Inflammatory macrophage treated with lipopolysaccharide for 1 hour (primary cell): ENCODE measurements around the gene LURAP1L.

ENCODE experiments used
- DNase-seq, 2 donors: peaks; one replicate each; pipeline ENCODE4 v3.0.0-alpha.2; 2020 to 2022

LURAP1L gene

DNA sequence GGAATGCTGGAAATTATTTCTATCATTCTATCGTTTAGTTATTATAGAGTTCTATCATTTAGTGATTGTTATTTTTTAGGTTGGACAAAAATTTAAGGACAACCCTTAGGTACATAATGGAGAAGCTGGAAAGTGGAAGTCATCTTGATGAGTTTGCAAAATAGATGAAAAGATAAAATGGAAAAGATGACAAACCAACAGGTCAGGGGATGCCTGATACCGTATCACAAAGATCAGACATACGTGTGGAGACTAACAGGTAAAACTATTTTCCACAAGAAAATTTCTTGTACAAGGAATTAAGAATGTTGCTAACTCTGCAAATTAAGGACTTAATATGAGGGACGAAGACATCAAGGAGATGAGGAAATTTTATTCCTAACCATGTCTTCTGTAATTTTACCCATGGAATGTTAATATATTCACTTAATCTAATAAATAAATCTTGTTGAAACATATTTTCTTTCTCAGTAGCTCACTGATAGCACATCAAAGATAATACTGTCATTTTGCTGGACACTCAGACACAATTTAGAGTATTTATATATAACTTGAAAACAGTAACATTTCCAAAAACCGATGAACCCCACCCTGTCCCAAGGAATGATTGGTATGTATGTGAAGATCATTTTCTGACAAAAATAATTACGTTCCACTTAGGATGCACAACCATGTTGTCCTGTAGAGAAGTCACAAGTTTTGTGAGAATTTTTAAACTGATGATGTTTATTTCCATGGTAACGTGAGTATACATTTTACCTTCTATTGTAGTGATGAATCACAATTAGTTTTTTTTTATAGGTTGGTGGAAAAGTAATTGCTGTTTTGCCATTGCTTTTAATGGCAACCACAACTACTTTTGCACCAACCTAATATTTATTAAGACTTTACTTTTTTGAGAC, 2.6 kb downstream of the LURAP1L start:
- DNase-seq, result no peak

DNA sequence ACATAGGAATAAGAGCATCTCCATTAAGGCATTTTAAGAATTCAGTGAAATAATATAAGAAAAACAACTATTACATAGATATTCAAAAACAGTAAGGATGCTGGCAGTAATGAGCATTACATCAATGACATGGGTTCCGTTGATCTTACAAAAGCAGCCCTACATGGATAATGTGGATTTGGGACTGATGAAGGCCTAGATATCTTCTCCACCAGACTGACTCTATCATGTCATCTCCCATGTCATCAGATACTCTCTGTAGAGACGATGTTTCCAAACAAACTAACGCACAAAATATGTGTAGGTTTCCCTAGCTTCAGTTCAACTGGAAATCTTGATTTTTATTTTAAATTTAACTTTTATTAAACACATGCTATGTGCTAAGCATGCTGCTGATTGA, 3.6 kb downstream of the LURAP1L start:
- no peak for DNase-seq

DNA sequence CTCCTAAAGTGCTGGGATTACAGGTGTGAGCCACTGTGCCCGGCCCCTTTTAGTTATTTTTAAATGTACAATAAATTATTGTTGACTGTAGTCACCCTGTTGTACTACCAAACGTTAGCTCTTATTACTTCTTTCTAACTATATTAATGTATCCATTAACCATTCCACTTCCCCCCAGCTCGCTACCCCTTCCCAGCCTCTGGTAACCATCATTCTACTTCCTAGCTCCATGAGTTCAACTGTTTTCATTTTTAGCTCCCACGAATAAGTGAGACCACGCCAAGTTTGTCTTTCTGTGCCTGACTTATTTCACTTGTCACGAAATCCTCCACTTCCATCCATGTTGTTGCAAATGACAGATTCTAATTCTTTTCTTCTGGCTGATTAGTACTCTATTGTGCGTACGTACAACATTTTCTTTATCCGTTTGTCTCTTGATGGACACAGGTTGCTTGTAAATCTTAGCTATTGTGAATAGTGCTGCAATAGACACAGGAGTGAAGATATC, 6.5 kb downstream of the LURAP1L start:
- no peak for DNase-seq

DNA sequence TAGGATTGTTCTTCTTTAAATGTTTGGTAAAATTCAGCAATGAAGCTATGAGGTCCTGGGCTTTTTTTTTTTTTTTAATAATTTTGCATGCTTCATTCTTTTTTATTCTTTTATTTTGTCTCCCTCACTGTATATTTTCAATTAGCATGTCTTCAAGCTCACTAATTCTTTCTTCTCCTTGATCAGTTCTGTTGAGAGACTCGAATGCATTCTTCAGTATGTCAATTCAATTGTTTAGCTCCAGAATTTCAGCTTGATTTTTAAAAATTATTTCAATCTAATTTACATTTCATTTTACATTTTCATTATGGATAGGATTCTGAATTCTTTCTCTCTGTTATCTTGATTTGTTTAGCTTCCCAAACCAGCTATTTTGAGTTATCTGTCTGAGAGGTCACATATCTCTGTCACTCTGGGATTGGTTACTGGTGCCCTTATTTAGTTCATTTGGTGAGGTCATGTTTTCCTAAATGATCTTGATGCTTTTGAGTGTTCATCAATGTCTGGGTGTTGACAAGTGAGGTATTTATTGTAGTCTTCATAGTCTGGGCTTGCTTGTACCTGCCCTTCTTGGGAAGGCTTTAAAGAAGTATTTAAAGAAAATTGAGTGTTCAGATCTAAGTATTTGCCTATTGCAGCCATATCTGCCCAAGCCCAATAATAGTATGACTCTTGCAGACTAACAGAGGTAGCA, 9.1 kb downstream of the LURAP1L start:
- no peak for DNase-seq

DNA sequence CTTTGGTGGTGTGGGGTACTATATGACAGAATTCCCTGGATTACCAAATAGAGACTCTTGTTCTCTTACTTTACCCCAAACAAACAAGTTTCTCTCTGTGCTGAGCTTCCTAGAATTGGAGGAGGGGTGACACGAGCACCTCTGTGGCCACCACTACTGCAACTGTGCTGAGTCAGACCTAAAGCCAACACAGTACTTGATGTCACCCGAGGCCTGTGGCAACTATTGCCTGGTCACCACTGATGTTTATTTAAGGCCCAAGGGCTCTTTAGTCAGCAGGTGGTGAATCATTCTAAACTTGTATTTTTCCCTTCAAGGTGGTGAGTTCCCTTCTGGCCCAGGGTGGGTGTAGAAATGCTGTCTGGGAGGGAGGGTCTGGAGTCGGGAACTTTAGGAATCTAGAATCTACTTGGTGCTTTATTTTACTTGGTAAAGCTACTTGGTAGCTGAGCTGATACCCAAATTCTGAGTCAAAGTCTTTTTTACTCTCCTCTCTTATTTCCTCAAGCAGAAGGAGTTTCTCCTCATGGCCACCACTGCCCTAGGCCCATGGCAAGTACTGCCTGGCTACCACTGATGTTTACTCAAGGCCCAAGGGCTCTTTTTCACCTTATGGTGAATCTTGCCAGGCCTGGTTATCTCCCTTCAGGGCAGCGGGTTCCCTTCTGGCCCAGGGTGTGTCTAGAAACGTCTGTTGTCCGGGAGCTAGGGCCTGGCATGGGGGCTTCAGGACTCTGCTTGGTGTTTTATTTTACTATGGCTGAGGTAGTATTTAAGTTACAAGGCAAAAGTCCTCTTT, 9.8 kb downstream of the LURAP1L start:
- DNase-seq, result no peak

DNA sequence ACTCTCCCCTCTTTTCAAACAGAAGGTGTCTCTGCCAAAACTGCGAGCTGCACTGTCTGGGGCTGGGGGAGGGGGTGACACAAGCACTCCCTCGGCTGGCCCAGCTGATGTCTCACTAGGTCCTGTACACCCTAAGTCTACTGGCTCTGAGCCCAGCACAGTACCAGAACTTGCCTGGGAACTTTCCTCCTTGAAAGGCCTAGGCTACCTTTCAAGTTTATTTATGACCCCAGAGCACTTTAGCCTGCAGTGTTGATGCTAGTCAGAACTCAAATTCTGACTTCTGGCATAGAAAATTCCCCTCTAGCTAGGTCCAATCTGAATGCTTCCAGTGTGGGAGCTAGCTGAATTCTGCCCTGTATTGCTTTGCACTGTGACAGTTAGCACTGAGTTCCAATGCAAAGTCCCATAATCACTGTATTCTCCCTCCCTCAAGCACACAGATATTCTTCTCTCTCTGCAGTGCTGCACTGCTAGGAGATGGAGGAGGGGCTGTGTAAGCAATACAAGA, 10.5 kb downstream of the LURAP1L start:
- no peak for DNase-seq

DNA sequence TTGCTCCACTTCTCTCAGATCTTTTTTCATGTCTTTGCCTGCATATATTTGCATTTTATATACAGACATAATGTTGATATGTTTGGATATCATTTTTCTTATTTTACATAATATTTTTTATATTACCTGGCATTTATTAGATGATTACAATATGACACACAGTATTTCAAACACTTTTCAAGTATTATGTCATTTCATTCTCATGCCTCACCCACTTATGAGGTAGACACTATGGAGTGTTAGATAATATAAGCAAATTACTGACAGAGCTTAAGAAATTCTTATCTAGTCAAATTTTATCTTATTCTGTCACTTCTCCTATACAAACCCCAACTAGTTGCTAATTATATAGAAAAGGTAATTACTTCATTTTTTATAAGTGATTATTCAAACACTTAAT, 11.1 kb downstream of the LURAP1L start:
- DNase-seq, result no peak

DNA sequence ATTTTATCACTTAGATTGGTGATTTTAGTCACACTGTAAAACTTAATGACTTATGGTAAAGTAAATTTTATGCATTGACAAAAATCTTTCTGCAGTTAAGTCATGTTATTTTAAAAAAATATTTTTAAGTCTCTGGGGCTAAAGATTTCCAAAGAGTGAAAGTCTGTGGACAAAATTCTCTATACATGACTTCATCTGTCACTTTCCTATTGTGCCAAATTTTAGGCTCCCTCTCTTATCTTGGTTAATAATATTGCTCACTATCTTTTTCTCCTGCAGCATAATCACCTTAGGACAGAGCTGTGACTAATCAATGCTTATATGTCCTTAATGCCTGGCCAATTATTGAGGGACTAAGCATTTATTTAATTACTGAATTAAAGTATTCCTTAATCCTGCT, 15.2 kb downstream of the LURAP1L start:
- no peak for DNase-seq

DNA sequence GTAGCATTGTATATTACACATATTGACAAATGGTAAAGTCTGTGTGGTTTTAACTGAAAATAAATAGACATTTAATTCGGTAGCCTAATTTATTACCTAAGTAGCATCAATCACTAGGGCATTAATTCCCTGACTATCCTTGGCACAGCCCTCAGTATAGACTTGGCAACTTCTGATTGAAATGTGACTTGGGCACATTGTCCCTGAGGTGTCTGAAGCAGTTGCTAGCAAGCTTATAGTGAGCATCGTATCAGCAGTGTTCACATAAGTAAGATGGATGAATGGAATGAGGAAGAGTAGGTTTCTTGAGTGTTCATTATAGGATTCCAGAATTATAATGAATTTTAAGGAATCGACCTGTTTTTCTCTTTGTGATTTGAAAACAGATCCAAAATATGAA, 16.1 kb downstream of the LURAP1L start:
- no peak for DNase-seq

DNA sequence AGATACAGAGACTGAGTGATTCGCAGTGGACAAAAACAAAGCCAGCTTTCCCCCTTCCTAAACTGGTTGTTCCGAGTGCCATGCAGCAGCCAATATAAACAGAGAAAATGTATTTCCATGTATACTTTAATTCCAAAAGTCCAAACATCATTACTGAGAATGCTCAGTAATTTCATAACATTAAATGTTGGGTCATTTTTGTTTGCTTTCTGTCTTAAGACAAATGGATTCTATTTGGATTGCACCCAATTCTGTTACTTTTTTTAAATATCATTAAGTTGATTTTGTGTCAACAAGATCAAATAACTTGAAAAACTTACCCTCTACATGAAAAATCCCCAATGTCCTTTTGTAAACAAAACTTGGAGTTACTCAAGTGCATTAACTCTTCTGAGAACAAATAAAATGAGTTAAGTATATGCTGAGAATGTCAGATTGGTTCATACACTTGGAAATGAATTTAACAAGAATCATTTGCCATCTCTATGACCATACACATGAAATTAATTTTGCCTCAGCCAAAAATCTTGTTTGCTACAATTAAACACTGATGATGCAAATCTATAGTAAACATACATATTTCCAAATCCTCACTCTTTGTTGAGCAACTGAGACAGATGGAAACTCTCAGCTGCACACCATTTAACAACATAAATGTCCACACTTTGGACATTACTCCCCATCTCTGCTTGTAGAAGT, 19.4 kb downstream of the LURAP1L start:
- DNase-seq, result no peak

DNA sequence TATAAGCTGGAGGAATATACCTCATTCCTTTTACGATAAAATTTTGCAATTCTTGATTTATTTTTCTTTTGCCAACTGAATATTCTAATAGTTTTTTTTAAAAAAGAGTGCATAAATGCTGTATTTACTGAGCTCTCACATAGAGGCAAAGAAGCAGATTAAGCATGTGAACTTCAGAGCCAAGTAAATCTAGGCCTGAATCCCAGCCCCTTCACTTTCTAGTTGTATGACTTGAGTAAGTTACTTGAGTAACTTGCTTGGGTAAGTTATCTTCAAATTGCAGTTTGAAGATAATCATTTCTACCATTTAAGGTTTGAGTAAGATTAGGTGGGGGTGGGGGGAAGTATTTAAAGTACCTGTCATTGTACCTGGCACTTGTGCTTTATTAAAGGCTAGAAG, 21.8 kb downstream of the LURAP1L start:
- no peak for DNase-seq

DNA sequence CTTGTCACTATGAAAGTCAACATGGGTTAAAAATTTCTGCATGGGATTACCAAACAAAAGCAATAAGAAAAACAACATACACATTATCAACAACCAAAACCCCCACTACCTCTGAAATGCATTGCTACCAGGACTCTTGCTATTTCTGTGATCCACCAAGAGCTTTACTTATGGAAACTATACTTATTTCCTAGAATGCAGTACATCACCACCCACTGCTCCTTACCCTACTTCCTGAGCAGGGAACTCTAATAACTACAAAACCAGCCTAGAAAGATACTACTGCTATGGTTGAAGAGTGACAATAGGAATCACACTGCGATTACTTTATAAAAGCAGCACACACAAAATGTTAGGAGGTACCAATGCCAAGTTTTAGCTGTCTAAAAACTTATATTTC, 22.2 kb downstream of the LURAP1L start:
- no peak for DNase-seq

DNA sequence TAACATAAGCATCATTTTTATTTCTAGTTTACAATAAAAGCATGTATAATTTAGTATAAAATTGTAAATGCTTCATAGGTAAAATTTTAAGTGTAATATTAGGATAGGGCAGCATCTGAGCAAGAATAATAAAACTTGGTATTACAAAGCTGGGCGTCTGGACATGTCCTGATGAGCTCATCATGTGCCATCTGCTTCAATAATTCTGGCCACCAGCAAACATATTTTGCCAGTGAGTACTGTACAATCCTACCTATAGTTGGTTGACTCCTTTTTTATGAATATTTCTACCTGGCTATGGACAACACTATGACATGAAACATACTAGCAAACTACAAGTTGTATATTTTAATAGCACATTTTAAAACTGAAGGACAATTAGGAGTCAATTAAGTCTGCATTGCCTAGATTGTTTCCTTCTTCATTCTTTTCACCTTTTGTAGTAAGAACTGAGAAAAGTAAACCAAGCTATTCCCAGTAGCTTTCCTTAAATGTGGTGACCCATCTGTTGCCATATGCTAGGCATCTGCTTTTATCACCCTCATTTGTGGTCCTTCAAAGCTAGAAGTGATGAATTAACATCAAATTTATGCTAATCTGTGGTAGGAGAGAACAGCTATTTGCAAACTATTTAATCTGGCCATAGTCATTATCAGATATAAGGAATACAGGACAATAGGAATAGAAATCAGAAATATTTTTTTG, 23.4 kb downstream of the LURAP1L start:
- DNase-seq, result no peak

DNA sequence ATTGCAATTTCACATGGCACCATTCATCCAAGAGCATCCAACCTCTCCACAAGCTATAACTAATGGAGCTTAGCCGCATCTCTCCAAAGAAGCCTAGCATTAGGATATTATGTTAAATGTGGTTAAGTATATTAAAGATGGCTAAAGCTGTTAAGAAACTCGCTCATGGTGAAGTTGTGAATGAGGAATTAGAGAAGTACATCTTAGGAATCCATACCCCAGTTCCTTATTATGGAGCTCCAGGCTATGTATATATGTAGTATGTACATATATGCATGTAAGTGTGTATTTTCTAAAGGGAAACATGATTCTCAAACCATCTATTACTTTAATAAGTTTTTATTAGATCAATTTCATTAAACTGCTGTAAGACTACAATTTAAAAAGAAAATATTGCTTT, 26.4 kb downstream of the LURAP1L start:
- DNase-seq, result no peak

DNA sequence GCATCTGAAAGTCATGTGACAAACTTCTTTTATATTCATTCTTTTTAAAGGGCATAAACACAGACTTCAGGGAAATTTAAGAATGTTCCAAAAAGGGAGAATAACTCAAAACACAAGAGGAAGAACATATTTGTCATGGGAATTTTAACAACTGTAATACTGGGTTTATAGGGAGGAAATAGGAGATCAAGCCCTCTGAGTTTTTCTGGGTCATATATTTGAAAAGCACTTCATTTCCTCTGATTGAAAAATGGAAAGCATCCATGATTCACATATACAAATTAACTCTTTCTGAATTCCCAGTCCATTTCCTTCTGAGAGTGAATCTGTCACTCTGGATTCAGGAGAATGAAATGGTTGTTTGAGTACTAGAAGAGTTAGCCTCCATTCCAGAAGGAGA, 26.8 kb downstream of the LURAP1L start:
- DNase-seq, result no peak

DNA sequence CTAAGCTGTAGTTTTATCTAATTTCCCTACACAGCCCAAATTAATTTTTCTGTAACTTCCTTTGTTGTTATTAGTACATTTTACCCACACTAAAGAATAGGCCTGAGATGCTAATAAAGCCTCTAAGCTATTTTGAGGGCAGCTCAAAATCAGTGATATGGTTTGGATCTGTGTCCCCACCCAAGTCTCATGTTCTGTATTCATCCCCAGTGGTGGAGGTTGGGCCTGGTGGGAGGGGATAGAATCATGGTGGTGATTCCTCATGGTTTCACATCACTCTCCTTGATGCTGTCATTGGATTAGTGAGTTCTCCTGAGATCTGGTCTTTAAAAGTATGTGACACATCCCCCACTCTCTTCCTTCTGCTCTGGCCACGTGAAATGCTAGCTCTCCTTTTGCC, 27.3 kb downstream of the LURAP1L start:
- DNase-seq, result no peak

DNA sequence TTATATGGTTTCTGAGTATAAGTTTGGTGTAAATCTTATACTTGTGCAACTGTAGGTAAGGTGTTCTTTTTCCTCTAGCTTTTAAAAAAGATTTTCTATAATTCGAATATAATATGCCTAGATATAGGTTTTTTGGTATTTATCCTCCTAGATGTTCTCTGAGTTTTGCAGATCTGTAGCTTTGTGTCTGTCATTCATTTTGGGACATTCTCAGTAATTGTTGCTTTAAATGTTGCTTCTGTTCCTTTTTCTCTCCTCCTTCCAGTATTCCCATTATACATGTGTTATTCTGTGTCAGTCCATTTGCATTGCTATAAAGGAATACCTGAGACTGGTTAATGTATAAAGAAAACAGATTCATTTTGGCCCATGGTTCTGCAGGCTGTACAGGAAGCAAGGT, 33.7 kb downstream of the LURAP1L start:
- no peak for DNase-seq

DNA sequence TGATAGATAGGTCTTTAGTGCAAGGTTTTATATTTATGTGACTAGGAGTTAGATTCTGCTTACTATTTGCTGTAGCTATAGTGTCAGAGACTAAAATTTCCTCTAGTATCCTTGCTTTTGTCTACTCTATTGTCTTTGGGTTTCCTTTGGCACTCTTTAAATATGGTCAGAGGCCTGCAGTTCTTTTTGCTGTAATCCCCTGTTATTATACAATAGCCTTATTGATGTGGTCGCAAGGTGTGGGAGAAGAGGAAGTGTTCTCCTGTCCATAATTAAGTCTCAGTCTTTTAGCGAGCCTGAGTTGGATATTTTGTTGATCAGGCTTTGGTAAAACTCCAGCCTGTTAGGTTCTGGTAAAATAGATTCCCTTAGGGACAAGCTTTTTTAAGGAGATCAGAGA, 34.9 kb downstream of the LURAP1L start:
- no peak for DNase-seq

DNA sequence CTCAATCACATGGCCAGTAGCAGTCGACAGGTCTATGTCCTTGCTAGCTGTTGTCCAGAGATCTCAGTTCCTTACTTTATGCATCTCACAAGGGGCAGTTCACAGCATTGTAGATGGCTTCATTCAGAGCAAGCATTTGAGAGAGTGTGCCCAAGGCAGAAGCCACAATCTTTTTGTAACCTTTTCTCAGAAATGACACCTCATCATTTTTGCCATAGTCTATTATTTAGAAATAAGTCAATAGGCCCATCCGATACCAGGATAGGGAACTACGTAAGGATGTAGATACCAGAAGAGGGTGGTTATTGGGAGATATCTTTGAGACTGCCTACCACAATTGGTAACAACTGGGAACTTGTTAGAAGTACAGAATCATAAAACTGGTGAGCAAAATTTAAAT, 37.1 kb downstream of the LURAP1L start:
- no peak for DNase-seq

DNA sequence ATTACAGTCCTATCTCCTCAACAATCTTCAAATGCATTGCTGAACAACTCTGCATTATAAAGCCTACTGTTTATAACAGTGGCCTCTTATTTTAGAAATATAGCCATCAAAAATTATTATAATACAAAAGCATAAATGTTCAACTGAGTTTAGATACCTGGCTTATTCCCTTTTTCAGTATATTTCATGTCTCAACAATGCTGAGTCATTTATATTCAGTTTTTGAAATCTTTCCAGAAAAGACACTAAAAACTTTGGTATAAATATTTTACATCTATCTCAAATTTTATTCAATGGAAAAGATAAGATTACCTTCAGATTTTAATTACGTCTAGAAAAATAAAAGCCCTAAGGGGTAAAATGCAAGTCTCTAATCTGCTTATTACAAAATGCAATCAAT, 37.9 kb downstream of the LURAP1L start:
- no peak for DNase-seq

DNA sequence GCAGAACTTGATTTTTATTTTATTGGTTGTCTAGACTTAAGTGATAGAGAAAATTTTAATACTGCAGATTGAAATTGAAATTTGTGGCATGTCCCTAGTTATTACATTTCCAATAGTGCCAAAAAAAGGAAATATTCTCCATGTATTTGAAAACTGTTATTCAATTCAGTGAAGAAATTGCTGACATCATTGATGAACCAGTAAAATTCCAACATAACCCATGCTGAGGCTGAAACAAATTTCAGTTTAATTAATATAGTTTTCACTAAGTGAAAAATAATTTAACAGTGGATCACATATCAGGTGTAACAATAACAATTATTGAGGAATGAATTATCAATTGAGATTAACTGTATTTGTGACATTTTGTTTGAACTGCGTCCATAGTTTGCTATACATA, 38.7 kb downstream of the LURAP1L start:
- no peak for DNase-seq
